Skin epidermis (tissue), 12 donors: ENCODE measurements around the gene RAB31.
"Not testable (repeated sequence)": the region's sequence is repeated elsewhere in the genome, so short reads cannot be mapped to it uniquely, and the experiment has no call there.

Experiments
- H3K27ac ChIP-seq, 21 experiments: fragments of 200-600 bp; sonication (generic) in 11 of 21; one replicate each; pipeline ENCODE4 v1.5.0; 2020; ENCODE audit warnings: mild to moderate bottlenecking in 3 of 21, inconsistent platforms in 2 of 21, moderate library complexity in 2 of 21
- H3K4me3 ChIP-seq, 7 experiments: fragments of 200-600 bp; sonication (generic) in 2 of 7; one replicate each; pipeline ENCODE4 v1.5.0; 2020; ENCODE audit warnings: inconsistent platforms in 2 of 7, mild to moderate bottlenecking in 2 of 7, moderate library complexity in 1 of 7

RAB31 gene

GRCh38 chr18:9751371-9752031 is 43.4 kb downstream of the RAB31 start:
- no peak overlapping the region for H3K4me3 ChIP-seq
- no peak overlapping the region for H3K27ac ChIP-seq

GRCh38 chr18:9753846-9754245 is 45.7 kb downstream of the RAB31 start:
- H3K4me3 ChIP-seq = no peak overlapping the region
- no peak overlapping the region for H3K27ac ChIP-seq

GRCh38 chr18:9755110-9755509 is 47.0 kb downstream of the RAB31 start:
- no peak overlapping the region for H3K4me3 ChIP-seq
- H3K27ac ChIP-seq = no peak overlapping the region

GRCh38 chr18:9755615-9756014 is 47.5 kb downstream of the RAB31 start:
- no peak overlapping the region for H3K4me3 ChIP-seq
- no peak overlapping the region for H3K27ac ChIP-seq

GRCh38 chr18:9756271-9756932 is 48.3 kb downstream of the RAB31 start:
- Histone ChIP-seq H3K27ac (peak overlapping the region in 1 of 21 experiments; percentile 26), H3K4me3 (no peak overlapping the region)

GRCh38 chr18:9756933-9757470 is 48.9 kb downstream of the RAB31 start:
- peak overlapping the region in 1 of 21 experiments; percentile 26 for H3K27ac ChIP-seq
- no peak overlapping the region for H3K4me3 ChIP-seq

- H3K27ac ChIP-seq = no peak overlapping the region
Observed at GRCh38 chr18:9757827-9758621, 49.9 kb downstream of the RAB31 start.

GRCh38 chr18:9758624-9759075 is 50.5 kb downstream of the RAB31 start:
- Histone ChIP-seq H3K4me3 (no peak overlapping the region), H3K27ac (no peak overlapping the region)

More at GRCh38 chr18:9757827-9758621, 49.9 kb downstream of the RAB31 start:
- no peak overlapping the region for H3K4me3 ChIP-seq

- Histone ChIP-seq H3K27ac (no peak overlapping the region), H3K4me3 (no peak overlapping the region)
Observed at GRCh38 chr18:9760641-9761040, 52.5 kb downstream of the RAB31 start.

GRCh38 chr18:9762526-9762925 is 54.4 kb downstream of the RAB31 start:
- Histone ChIP-seq H3K4me3 (no peak overlapping the region), H3K27ac (peak overlapping the region in 3 of 21 experiments; percentile 20 to 50 (median 31))

GRCh38 chr18:9763157-9763556 is 55.1 kb downstream of the RAB31 start:
- Histone ChIP-seq H3K27ac (peak overlapping the region in 4 of 21 experiments; percentile 11 to 31 (median 20)), H3K4me3 (no peak overlapping the region)

- no peak overlapping the region for H3K4me3 ChIP-seq
- H3K27ac ChIP-seq = no peak overlapping the region
Observed at GRCh38 chr18:9764011-9764481, 55.9 kb downstream of the RAB31 start.

GRCh38 chr18:9765501-9765900 is 57.4 kb downstream of the RAB31 start:
- Histone ChIP-seq H3K4me3 (no peak overlapping the region), H3K27ac (peak overlapping the region in 8 of 21 experiments; percentile 5 to 64 (median 46))

- peak overlapping the region in 8 of 21 experiments; percentile 5 to 64 (median 46) for H3K27ac ChIP-seq
- H3K4me3 ChIP-seq = no peak overlapping the region
Observed at GRCh38 chr18:9766076-9766481, 58.0 kb downstream of the RAB31 start.

GRCh38 chr18:9766740-9767139 is 58.6 kb downstream of the RAB31 start:
- peak overlapping the region in 1 of 21 experiments; percentile 64 for H3K27ac ChIP-seq

GRCh38 chr18:9768071-9768691 is 60.1 kb downstream of the RAB31 start:
- H3K27ac ChIP-seq, H3K4me3 ChIP-seq: not testable (repeated sequence)

More at GRCh38 chr18:9766740-9767139, 58.6 kb downstream of the RAB31 start:
- H3K4me3 ChIP-seq = no peak overlapping the region

GRCh38 chr18:9770111-9770510 is 62.0 kb downstream of the RAB31 start:
- peak overlapping the region in 2 of 21 experiments; percentile 16 to 47 for H3K27ac ChIP-seq
- not testable (repeated sequence) for H3K4me3 ChIP-seq

GRCh38 chr18:9771261-9771976 is 63.3 kb downstream of the RAB31 start:
- Histone ChIP-seq H3K27ac (peak overlapping the region in 12 of 21 experiments; percentile 3 to 78 (median 46)), H3K4me3 (no peak overlapping the region)
